K562 (cell line): ENCODE results near the gene OPHN1. TPM values are rescaled to one million over a fixed set of nuclear protein-coding genes. Genes with fewer than 3 reads are reported as not detected.

Experiments
- CEBPG ChIP-seq, 3 experiments: fragments of 200-800 bp in 1 of 3; sonication (Bioruptor generic) in 1 of 3; sonication (generic) in 1 of 3; formaldehyde crosslinking in 1 of 3; IDR thresholded peaks in 2 of 3; conservative IDR thresholded peaks in 1 of 3; 2 replicates each; pipeline versions ENCODE4 v1.6.1 to v1.8.0; 2016 to 2022; ENCODE audit warnings: missing compliant biosample characterization in 2 of 3, missing genetic modification characterization in 2 of 3, mild to moderate bottlenecking in 1 of 3, missing genetic modification reagents in 1 of 3
- CXXC5 ChIP-seq: fragments of 250-450 bp; sonication (Bioruptor Pico); IDR thresholded peaks from 2 replicates; pipeline ENCODE4 v1.8.0; 2022; ENCODE audit warnings: inconsistent platforms, mild to moderate bottlenecking, moderate library complexity
- HMGN3 ChIP-seq: IDR thresholded peaks from 2 replicates; pipeline ENCODE4 v1.6.1; 2011; ENCODE audit warnings: borderline replicate concordance, low read depth, mild to moderate bottlenecking, mixed read lengths, low read length; ENCODE audit not compliant: insufficient read length; ENCODE audit errors: extremely low read depth
- JUND ChIP-seq, 2 experiments: IDR thresholded peaks; 2 replicates in 1 of 2; 3 replicates in 1 of 2; pipeline ENCODE4 v1.6.1; 2011; ENCODE audit warnings: borderline replicate concordance in 2 of 2, low read depth in 2 of 2, low read length in 2 of 2, improper control_type of control experiment in 1 of 2, missing biosample characterization in 1 of 2, missing genetic modification characterization in 1 of 2, missing genetic modification reagents in 1 of 2
- MEF2D ChIP-seq: conservative IDR thresholded peaks from 2 replicates; pipeline ENCODE4 v1.6.1; 2016; ENCODE audit warnings: low read depth, missing genetic modification characterization, missing compliant biosample characterization
- RFX1 ChIP-seq: fragments of 450-650 bp; IDR thresholded peaks from 2 replicates; pipeline ENCODE4 v1.6.1; 2016; ENCODE audit warnings: mild to moderate bottlenecking, moderate library complexity
- TCFL5 ChIP-seq: fragments of 250-450 bp; sonication (Bioruptor Pico); conservative IDR thresholded peaks from 2 replicates; pipeline ENCODE4 v1.6.1; 2021; ENCODE audit warnings: mild to moderate bottlenecking, moderate library complexity, matching md5 sums
- TRIM24 ChIP-seq, 2 experiments: fragments of 450-650 bp; IDR thresholded peaks; 2 replicates each; pipeline ENCODE4 v1.6.1; 2016
- ZBTB33 ChIP-seq: sonication (generic); formaldehyde crosslinking; IDR thresholded peaks from 2 replicates; pipeline ENCODE4 v1.8.1; 2023; ENCODE audit warnings: mild to moderate bottlenecking, missing genetic modification reagents
- ZNF584 ChIP-seq: fragments of 200-800 bp; sonication (Bioruptor generic); IDR thresholded peaks from 2 replicates; pipeline ENCODE4 v1.6.1; 2016; ENCODE audit warnings: low read depth, mild to moderate bottlenecking, missing genetic modification characterization, missing compliant biosample characterization
- ZNF589 ChIP-seq: fragments of 200-800 bp; sonication (Bioruptor generic); IDR thresholded peaks from 2 replicates; pipeline ENCODE4 v1.6.1; 2016; ENCODE audit warnings: low read depth, missing genetic modification characterization, missing compliant biosample characterization
- ZNF592 ChIP-seq: fragments of 450-650 bp; IDR thresholded peaks from 2 replicates; pipeline ENCODE4 v1.6.1; 2017; ENCODE audit warnings: antibody characterized with exemption, mild to moderate bottlenecking
- ZNF695 ChIP-seq: fragments of 450-650 bp; formaldehyde crosslinking; IDR thresholded peaks from 2 replicates; pipeline ENCODE4 v1.4.0; 2020; ENCODE audit warnings: mild to moderate bottlenecking, moderate library complexity
- polyA plus RNA-seq, 8 experiments: library from polyadenylated mRNA; depleted of rRNA in 4 of 8; stranded (reverse) in 5 of 8; unstranded in 3 of 8; fragments of >200 nt; fragmentation: Nextera tagmentation in 2 of 8; fragmentation: Illumina TruSeq in 1 of 8; extraction: Ambion mirVana in 2 of 8; extraction: Trizol in 1 of 8; gene quantifications; 2 replicates each; pipeline versions ENCODE4 v1.2.1 to v1.2.3, GENCODE V29; 2011 to 2014; ENCODE audit warnings: inconsistent platforms in 1 of 8, missing spikeins in 1 of 8
- total RNA-seq, 7 experiments: library from RNA; depleted of rRNA in 6 of 7; stranded (reverse); fragments of >200 nt in 6 of 7; fragmentation: Illumina TruSeq in 2 of 7; extraction: Trizol in 2 of 7; gene quantifications; 2 replicates each; pipeline versions ENCODE4 v1.2.1 to v1.2.3, GENCODE V29; 2011 to 2021; ENCODE audit warnings: low replicate concordance in 1 of 7
- TF ChIP-seq, protein P1 (sequence below): fragments of 450-650 bp; formaldehyde crosslinking; IDR thresholded peaks from 2 replicates; pipeline ENCODE4 v1.4.0; 2022; ENCODE audit warnings: mild to moderate bottlenecking, moderate library complexity
- TF ChIP-seq, protein P2 (sequence below): fragments of 200-800 bp; sonication (Bioruptor generic); IDR thresholded peaks from 2 replicates; pipeline ENCODE4 v1.6.1; 2017; ENCODE audit warnings: missing genetic modification characterization, missing compliant biosample characterization
- TF ChIP-seq, protein P3 (sequence below): sonication (generic); formaldehyde crosslinking; IDR thresholded peaks from 2 replicates; pipeline ENCODE4 v1.8.0; 2022; ENCODE audit warnings: mild to moderate bottlenecking, missing genetic modification reagents

OPHN1 gene
- total and polyA plus RNA-seq, 9 of the 15 experiments (the other 6 are each of a cell fraction or from before 2014, with no cell fraction given) = 0.28 to 1.8 (median 1.0) TPM

DNA sequence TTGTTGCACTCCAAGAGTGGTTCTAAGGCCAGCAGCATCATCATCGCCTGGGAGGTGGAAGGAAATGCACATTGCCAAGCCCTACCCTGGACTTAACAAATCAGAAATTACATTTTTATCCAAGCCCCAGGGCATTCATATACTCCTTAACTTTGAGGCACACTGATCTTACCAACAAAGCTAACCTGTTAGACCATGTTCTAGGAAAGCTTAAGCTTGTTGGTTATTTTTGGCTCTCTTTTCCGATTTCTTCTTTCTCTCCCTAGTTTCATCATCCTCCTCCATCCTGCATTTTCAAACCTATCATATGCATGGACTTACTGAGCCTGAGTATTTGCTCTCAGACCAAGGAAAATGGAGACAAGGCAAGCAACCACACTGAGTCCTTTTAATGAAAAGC lies 133.4 kb downstream of the OPHN1 start (continued):
- TF ChIP-seq, protein P1, sequence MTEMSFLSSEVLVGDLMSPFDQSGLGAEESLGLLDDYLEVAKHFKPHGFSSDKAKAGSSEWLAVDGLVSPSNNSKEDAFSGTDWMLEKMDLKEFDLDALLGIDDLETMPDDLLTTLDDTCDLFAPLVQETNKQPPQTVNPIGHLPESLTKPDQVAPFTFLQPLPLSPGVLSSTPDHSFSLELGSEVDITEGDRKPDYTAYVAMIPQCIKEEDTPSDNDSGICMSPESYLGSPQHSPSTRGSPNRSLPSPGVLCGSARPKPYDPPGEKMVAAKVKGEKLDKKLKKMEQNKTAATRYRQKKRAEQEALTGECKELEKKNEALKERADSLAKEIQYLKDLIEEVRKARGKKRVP (CRISPR knock-in tag) = peak; percentile 54
- TF ChIP-seq ZBTB33 (CRISPR knock-in tag) (no peak), RFX1 (no peak), TCFL5 (no peak), CEBPG (CRISPR knock-in tag; IDR thresholded peaks at IDR 0.05) (peak; percentile 64), CEBPG (tag; conservative IDR thresholded peaks at IDR 0.05 in 1 of 2, IDR thresholded peaks at IDR 0.05 in 1 of 2) (peak in 1 of 2 experiments; percentile 90; a peak in 2 of 4 replicates), ZNF589 (peak; percentile 87; the same call in 1 of the 2 replicates), ZNF592 (no peak), CXXC5 (CRISPR knock-in tag) (0 out of 2 replicates have a peak, but pooled peaks have one; percentile 18), ZNF695 (CRISPR knock-in tag) (no peak), HMGN3 (no peak), TRIM24 (IDR thresholded peaks at IDR 0.05) (peak; percentile 34 to 41; a peak in 2 of 4 replicates), JUND (IDR thresholded peaks at IDR 0.05; ENCODE audit: borderline replicate concordance, low read depth, low read length) (0 out of 2 replicates have a peak, but pooled peaks have one; percentile 8), JUND (tag; IDR thresholded peaks at IDR 0.05; ENCODE audit: borderline replicate concordance, low read depth, low read length) (no peak), MEF2D (tag) (peak; percentile 63), ZNF584 (CRISPR knock-in tag) (peak; percentile 66; the same call in 1 of the 2 replicates)
- TF ChIP-seq, protein P2, sequence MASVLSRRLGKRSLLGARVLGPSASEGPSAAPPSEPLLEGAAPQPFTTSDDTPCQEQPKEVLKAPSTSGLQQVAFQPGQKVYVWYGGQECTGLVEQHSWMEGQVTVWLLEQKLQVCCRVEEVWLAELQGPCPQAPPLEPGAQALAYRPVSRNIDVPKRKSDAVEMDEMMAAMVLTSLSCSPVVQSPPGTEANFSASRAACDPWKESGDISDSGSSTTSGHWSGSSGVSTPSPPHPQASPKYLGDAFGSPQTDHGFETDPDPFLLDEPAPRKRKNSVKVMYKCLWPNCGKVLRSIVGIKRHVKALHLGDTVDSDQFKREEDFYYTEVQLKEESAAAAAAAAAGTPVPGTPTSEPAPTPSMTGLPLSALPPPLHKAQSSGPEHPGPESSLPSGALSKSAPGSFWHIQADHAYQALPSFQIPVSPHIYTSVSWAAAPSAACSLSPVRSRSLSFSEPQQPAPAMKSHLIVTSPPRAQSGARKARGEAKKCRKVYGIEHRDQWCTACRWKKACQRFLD (CRISPR knock-in tag) = 0 out of 2 replicates have a peak, but pooled peaks have one; percentile 25
- TF ChIP-seq, protein P3, sequence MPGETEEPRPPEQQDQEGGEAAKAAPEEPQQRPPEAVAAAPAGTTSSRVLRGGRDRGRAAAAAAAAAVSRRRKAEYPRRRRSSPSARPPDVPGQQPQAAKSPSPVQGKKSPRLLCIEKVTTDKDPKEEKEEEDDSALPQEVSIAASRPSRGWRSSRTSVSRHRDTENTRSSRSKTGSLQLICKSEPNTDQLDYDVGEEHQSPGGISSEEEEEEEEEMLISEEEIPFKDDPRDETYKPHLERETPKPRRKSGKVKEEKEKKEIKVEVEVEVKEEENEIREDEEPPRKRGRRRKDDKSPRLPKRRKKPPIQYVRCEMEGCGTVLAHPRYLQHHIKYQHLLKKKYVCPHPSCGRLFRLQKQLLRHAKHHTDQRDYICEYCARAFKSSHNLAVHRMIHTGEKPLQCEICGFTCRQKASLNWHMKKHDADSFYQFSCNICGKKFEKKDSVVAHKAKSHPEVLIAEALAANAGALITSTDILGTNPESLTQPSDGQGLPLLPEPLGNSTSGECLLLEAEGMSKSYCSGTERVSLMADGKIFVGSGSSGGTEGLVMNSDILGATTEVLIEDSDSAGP (CRISPR knock-in tag) = no peak
